ENCODE data around the gene CSRNP3.

Gene CSRNP3

GRCh38 chr2:165693838-165694237, 224.3 kb downstream of the CSRNP3 start:
- DNase-seq = no peak

GRCh38 chr2:165697748-165698443, 228.4 kb downstream of the CSRNP3 start:
- DNase-seq = no peak

- DNase-seq = no peak
Measured at GRCh38 chr2:165698444-165698884, 229.0 kb downstream of the CSRNP3 start.

GRCh38 chr2:165699946-165700345, 230.4 kb downstream of the CSRNP3 start:
- DNase-seq = no peak

GRCh38 chr2:165700531-165700930, 231.0 kb downstream of the CSRNP3 start:
- DNase-seq = no peak

GRCh38 chr2:165701147-165701546, 231.6 kb downstream of the CSRNP3 start:
- DNase-seq = no peak

- DNase-seq = no peak
Measured at GRCh38 chr2:165706960-165707487, 237.5 kb downstream of the CSRNP3 start.

- DNase-seq = no peak
Measured at GRCh38 chr2:165716091-165716490, 246.6 kb downstream of the CSRNP3 start.

GRCh38 chr2:165718610-165719210, 249.2 kb downstream of the CSRNP3 start:
- DNase-seq = no peak

GRCh38 chr2:165720511-165720910, 251.0 kb downstream of the CSRNP3 start:
- no peak for DNase-seq

GRCh38 chr2:165725421-165725820, 255.9 kb downstream of the CSRNP3 start:
- DNase-seq = no peak

Measured in cortex of kidney (tissue), 1 donor.